ENCODE data around the gene RGPD3. TPM values are rescaled to one million over a fixed set of nuclear protein-coding genes. Genes with fewer than 3 reads are reported as not detected.
"Not testable (repeated sequence)": the region's sequence is repeated elsewhere in the genome, so short reads cannot be mapped to it uniquely, and the experiment has no call there.

The RGPD3 gene
- total and polyA plus RNA-seq, 2 experiments from 2014 or later = 0.27 TPM; not detected in 1

- H3K4me1 ChIP-seq (ENCODE audit: insufficient read depth); H3K36me3 ChIP-seq (replicated peaks; ENCODE audit: insufficient read depth, low read depth); H2AFZ ChIP-seq; H3K27ac ChIP-seq; DNase-seq (ENCODE audit: low spot score); H4K20me1 ChIP-seq (ENCODE audit: insufficient read depth, poor library complexity, severe bottlenecking); H3K9me3 ChIP-seq (ENCODE audit: low read depth); H3K4me3 ChIP-seq; H3K4me2 ChIP-seq; H3K79me2 ChIP-seq; H3K9me2 ChIP-seq (replicated peaks; ENCODE audit: insufficient read depth); H3K27me3 ChIP-seq: not testable (repeated sequence)
- 97% methylated on average over 6 of the region's 7 CpGs for WGBS (ENCODE audit: low lambda C conversion rate, missing lambda C conversion rate)
These were observed 32.1 kb upstream of the RGPD3 start for GRCh38 chr2:106500350-106500749.

- not testable (repeated sequence) for H3K4me2 ChIP-seq; H2AFZ ChIP-seq; H3K4me1 ChIP-seq (ENCODE audit: insufficient read depth); H3K79me2 ChIP-seq; H3K9me3 ChIP-seq (ENCODE audit: low read depth); H3K36me3 ChIP-seq (replicated peaks; ENCODE audit: insufficient read depth, low read depth); H4K20me1 ChIP-seq (ENCODE audit: insufficient read depth, poor library complexity, severe bottlenecking); DNase-seq (ENCODE audit: low spot score); H3K4me3 ChIP-seq; H3K27ac ChIP-seq; H3K27me3 ChIP-seq; H3K9me2 ChIP-seq (replicated peaks; ENCODE audit: insufficient read depth)
- 100% methylated on average over 1 of the region's 1 CpG for WGBS (ENCODE audit: low lambda C conversion rate, missing lambda C conversion rate)
These were observed 30.3 kb upstream of the RGPD3 start for GRCh38 chr2:106498549-106498948.

GRCh38 chr2:106492913-106493312 lies 24.7 kb upstream of the RGPD3 start:
- not testable (repeated sequence) for H3K4me3 ChIP-seq; H3K36me3 ChIP-seq (replicated peaks; ENCODE audit: insufficient read depth, low read depth); H3K27me3 ChIP-seq; H3K79me2 ChIP-seq; H4K20me1 ChIP-seq (ENCODE audit: insufficient read depth, poor library complexity, severe bottlenecking); DNase-seq (ENCODE audit: low spot score); H3K27ac ChIP-seq; H3K9me2 ChIP-seq (replicated peaks; ENCODE audit: insufficient read depth); H3K9me3 ChIP-seq (ENCODE audit: low read depth); H3K4me1 ChIP-seq (ENCODE audit: insufficient read depth); H3K4me2 ChIP-seq; H2AFZ ChIP-seq
- 40% methylated on average over 6 of the region's 6 CpGs for WGBS (ENCODE audit: low lambda C conversion rate, missing lambda C conversion rate)

GRCh38 chr2:106492399-106492798 lies 24.2 kb upstream of the RGPD3 start:
- not testable (repeated sequence) for H3K36me3 ChIP-seq (replicated peaks; ENCODE audit: insufficient read depth, low read depth); H3K27ac ChIP-seq; DNase-seq (ENCODE audit: low spot score); H3K79me2 ChIP-seq; H4K20me1 ChIP-seq (ENCODE audit: insufficient read depth, poor library complexity, severe bottlenecking); H3K27me3 ChIP-seq; H3K9me3 ChIP-seq (ENCODE audit: low read depth); H3K4me2 ChIP-seq; H3K4me3 ChIP-seq; H3K9me2 ChIP-seq (replicated peaks; ENCODE audit: insufficient read depth); H2AFZ ChIP-seq; H3K4me1 ChIP-seq (ENCODE audit: insufficient read depth)
- 90% methylated on average over 6 of the region's 6 CpGs for WGBS (ENCODE audit: low lambda C conversion rate, missing lambda C conversion rate)

- WGBS (ENCODE audit: low lambda C conversion rate, missing lambda C conversion rate) = 85% methylated on average over 6 of the region's 6 CpGs
- not testable (repeated sequence) for H3K9me3 ChIP-seq (ENCODE audit: low read depth); H3K9me2 ChIP-seq (replicated peaks; ENCODE audit: insufficient read depth); H2AFZ ChIP-seq; H3K4me3 ChIP-seq; H3K4me1 ChIP-seq (ENCODE audit: insufficient read depth); DNase-seq (ENCODE audit: low spot score); H4K20me1 ChIP-seq (ENCODE audit: insufficient read depth, poor library complexity, severe bottlenecking); H3K36me3 ChIP-seq (replicated peaks; ENCODE audit: insufficient read depth, low read depth); H3K4me2 ChIP-seq; H3K79me2 ChIP-seq; H3K27me3 ChIP-seq; H3K27ac ChIP-seq
These were observed 21.5 kb upstream of the RGPD3 start for GRCh38 chr2:106489701-106490100.

GRCh38 chr2:106487386-106488191 lies 19.4 kb upstream of the RGPD3 start:
- H2AFZ ChIP-seq; H3K27ac ChIP-seq; H3K9me3 ChIP-seq (ENCODE audit: low read depth); H3K27me3 ChIP-seq; H3K79me2 ChIP-seq; H3K9me2 ChIP-seq (replicated peaks; ENCODE audit: insufficient read depth); H3K4me3 ChIP-seq; H4K20me1 ChIP-seq (ENCODE audit: insufficient read depth, poor library complexity, severe bottlenecking); H3K4me1 ChIP-seq (ENCODE audit: insufficient read depth); H3K36me3 ChIP-seq (replicated peaks; ENCODE audit: insufficient read depth, low read depth): not testable (repeated sequence)
- DNase-seq (ENCODE audit: low spot score) = peak; percentile 54
- peak overlapping the region; percentile 72 for H3K4me2 ChIP-seq
- WGBS (ENCODE audit: low lambda C conversion rate, missing lambda C conversion rate) = 34% methylated on average over 36 of the region's 44 CpGs

- 34% methylated on average over 16 of the region's 39 CpGs for WGBS (ENCODE audit: low lambda C conversion rate, missing lambda C conversion rate)
- H3K4me3 ChIP-seq = not testable (repeated sequence)
These were observed 18.6 kb upstream of the RGPD3 start, which contains the start of gene CD8B2 for GRCh38 chr2:106486551-106487385. Gene CD8B2 (plus strand): TSS chr2:106487364. CDS start chr2:106487427, 63 bp downstream.

GRCh38 chr2:106479563-106479962 lies 11.3 kb upstream of the RGPD3 start:
- not testable (repeated sequence) for H3K4me2 ChIP-seq; H3K4me1 ChIP-seq (ENCODE audit: insufficient read depth)

More at GRCh38 chr2:106486551-106487385, 18.6 kb upstream of the RGPD3 start, which contains the start of gene CD8B2:
- H3K27me3 ChIP-seq; H4K20me1 ChIP-seq (ENCODE audit: insufficient read depth, poor library complexity, severe bottlenecking); H3K36me3 ChIP-seq (replicated peaks; ENCODE audit: insufficient read depth, low read depth); H3K79me2 ChIP-seq; H3K9me3 ChIP-seq (ENCODE audit: low read depth); H3K4me1 ChIP-seq (ENCODE audit: insufficient read depth); H3K9me2 ChIP-seq (replicated peaks; ENCODE audit: insufficient read depth); H3K27ac ChIP-seq; H2AFZ ChIP-seq; DNase-seq (ENCODE audit: low spot score): not testable (repeated sequence)
- peak within 1 kb of the TSS; percentile 72 for H3K4me2 ChIP-seq

More at GRCh38 chr2:106479563-106479962, 11.3 kb upstream of the RGPD3 start:
- not testable (repeated sequence) for H3K9me3 ChIP-seq (ENCODE audit: low read depth); H2AFZ ChIP-seq; H3K4me3 ChIP-seq; H3K36me3 ChIP-seq (replicated peaks; ENCODE audit: insufficient read depth, low read depth); H3K9me2 ChIP-seq (replicated peaks; ENCODE audit: insufficient read depth); H3K79me2 ChIP-seq; DNase-seq (ENCODE audit: low spot score); H3K27ac ChIP-seq; H4K20me1 ChIP-seq (ENCODE audit: insufficient read depth, poor library complexity, severe bottlenecking); H3K27me3 ChIP-seq
- no CpG with 5 or more reads among the region's 1 CpG for WGBS (ENCODE audit: low lambda C conversion rate, missing lambda C conversion rate)
